ENCODE data around the gene LRRC46. TPM values are rescaled to one million over a fixed set of nuclear protein-coding genes. Genes with fewer than 3 reads are reported as not detected.

Gene LRRC46, protein sequence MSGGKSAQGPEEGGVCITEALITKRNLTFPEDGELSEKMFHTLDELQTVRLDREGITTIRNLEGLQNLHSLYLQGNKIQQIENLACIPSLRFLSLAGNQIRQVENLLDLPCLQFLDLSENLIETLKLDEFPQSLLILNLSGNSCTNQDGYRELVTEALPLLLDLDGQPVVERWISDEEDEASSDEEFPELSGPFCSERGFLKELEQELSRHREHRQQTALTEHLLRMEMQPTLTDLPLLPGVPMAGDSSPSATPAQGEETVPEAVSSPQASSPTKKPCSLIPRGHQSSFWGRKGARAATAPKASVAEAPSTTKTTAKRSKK
- total RNA-seq: 0.30 TPM
- long read RNA-seq, partial matches to known transcripts: 0 of 1 reads
- long read RNA-seq, other reads (novel, unspliced or antisense): 0 of 1 reads

DNA sequence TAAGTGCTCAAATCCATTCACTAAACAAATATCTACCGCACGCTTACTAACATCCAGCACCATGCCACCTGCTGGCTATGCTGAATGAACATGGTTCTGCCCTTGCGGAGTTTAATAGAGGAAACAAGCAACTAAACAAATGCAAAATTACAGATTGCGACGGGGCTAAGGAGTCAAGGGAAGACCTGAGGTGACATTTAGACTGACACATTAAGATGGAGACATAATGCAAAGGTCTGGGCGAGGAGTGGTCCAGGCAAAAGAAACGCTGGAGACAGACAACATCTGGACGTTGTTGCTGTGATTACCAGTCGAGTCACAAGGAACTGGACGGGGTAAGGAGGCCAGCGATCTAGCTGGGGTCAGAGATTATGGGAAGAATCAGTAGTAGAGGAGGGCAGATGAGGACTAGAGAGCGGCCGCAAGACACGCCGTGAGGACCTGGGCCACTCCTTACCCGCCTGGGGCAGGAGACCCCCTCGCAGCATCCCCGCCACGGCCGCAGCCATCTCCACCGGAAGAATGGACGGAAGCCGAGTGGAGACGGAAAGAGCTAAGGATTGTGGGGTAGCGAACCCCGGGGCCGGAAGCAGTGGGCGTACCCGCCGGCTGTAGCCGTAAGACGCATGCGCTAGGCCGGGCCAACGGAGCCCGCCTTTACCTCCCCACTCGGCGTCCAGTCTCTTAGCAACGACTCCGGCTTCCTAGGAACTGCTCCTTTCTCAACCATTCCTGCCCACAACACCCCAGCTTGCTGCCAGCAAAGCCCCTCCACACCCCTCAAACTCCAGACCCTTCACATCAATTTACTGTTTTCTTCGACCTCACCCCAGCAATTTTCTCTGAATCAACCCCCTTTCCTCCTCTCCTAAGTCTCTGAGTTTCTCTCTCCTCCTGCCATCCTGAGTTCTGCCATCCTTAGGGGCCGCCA is at the start of gene LRRC46, which contains the start of gene MRPL10:
TSS of gene LRRC46 (plus strand) at position 668 of the 931 bp plus-strand sequence. CDS start 320 bp downstream, outside the sequence.
TSS of gene MRPL10 (minus strand) at position 539 of the 931 bp plus-strand sequence. CDS start at position 509, 30 bp downstream.
- intact Hi-C loops (cut with DNase I): no loop called here
- ATAC-seq (peak; percentile 96), DNase-seq (ENCODE audit: missing footprints) (peak; percentile 96)

DNA sequence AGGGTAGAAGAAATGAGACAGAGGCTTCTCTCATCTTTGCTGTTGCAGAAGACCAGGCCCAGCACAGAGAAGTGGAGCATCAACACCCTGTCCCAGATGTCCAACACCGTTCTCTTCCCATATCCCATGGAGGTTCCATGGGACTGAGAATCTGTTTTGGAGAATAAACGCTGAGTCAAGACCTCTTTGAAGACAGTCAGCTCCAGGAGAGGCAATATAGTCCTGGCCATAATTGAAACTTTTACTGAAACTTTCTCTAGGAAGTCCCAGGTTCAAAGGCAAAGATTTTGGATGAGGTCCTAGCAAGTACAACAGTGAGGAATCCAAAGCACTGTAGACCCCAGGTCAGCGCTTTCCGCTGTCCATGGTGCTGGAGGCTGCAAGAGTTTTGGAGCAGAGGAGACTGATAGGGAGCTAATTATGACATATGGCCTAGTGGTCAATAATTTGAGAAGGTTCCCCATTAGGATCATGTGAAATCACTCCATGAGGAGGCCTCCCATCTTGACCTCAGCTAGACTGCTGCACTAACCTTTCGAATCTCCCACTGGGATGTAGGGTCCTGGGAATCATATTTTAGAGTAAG is 45.8 kb upstream of the LRRC46 start:
- ATAC-seq (no peak), DNase-seq (ENCODE audit: missing footprints) (no peak)
- intact Hi-C loops (cut with DNase I): loop anchor here (5.0 kb wide), 1 partner anchor 118 kb away; no protein-coding TSS in a partner anchor

DNA sequence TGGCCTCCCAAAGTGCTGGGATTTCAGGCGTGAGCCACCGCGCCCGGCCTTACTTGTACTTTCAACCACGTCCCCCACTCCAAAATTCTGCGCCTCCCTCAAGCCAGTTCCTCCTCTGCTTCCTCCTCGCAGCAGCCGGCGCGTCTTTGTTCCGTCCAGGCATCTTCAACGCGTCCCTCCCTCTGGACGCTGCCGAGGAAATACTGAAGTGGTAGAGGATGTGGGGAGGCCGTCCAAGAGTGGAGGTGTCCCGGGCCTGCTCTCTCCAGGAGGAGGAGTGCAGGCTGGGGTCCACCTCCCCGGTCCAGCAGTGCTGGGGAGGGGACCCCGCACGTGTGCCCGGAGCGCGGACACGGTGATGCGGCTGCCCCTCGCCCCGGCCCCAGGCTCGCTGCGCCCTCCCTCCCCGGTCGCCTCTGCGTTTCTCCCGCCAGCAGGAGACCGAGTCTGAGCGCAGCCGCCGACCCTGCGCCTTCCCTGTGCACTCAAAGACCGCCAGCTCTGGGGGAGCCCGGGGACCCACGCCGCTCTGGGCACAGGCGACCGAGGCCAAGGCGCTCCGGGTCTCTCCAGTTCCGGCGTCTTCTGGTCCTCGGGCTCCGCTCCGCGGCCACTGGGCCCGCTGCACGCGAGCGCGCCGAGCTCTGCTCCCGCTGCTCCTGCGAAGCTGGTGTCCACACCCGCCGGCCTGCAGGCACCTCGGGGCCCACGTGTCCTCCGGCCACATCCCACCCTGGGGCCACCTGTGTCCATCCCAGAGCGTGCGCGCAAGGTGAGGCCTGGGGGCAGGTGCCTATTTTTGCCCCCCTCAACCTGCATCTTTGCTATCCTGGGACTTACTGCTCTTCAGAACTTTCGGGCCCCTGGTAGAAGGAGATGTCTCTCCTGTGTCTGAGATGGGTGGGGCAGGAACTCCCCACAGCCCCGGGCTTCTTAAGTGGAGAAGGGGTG is 41.6 kb upstream of the LRRC46 start:
- DNase-seq (ENCODE audit: missing footprints) (peak; percentile 74), ATAC-seq (peak; percentile 52)
- intact Hi-C loops (cut with DNase I): loop anchor here (5.0 kb wide), 1 partner anchor 123 kb away; no protein-coding TSS in a partner anchor

DNA sequence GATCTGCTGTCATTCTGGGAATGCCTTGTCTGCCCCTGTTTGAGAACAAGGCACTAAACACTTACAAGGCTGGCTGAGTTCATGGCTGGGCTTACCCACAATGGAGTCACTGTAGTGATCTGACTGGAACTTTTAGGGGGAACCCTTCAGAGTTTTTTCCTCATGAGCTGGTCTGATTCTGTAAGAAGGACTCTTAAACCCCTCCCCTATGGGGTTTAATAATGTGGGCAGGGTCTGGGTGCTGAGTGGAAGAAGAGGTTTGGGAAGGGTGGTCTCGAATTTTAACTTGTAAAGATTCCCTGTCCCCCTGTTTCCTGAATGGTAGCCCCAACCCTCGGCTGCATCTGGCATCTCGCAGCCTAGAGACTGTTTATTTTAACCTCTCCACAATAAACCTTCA is 40.4 kb upstream of the LRRC46 start:
- intact Hi-C loops (cut with DNase I): no loop called here
- peak; percentile 13 for DNase-seq (ENCODE audit: missing footprints)
- no peak for ATAC-seq

DNA sequence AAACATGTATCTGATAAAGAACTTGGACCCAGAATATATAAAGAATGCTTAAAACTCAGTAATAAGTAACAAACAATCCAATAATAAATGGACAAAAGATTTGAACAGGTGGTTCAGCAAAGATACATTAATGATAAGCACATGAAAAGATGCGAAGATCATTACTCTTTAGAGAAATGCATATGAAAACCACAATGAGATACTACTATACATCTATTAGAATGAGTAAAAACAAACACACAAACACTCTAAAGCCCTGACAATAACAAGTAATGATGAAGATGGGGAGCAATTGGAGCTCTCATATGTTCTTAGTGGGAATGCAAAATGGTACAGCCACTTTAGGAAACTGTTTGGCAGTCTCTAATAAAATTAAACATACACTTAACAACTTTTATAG is 39.0 kb upstream of the LRRC46 start:
- intact Hi-C loops (cut with DNase I): no loop called here
- DNase-seq (ENCODE audit: missing footprints) (no peak), ATAC-seq (no peak)

DNA sequence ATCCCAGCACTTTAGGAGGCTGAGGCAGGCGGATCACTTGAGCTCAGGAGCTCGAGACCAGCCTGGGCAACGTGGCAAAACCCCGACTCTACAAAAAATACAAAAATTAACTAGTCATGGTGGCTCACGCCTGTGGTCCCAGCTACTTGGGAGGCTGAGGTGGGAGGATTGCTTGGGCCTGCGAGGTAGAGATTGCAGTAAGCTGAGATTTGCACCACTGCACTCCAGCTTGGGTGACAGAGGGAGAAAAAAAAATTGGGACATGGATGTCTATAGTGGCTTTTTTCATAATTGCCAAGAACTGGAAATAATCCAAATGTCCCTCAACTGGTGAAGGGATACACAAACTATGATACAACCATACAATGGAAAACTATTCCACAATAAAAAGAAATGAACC is 38.5 kb upstream of the LRRC46 start:
- intact Hi-C loops (cut with DNase I): no loop called here
- DNase-seq (ENCODE audit: missing footprints) (no peak), ATAC-seq (no peak)

DNA sequence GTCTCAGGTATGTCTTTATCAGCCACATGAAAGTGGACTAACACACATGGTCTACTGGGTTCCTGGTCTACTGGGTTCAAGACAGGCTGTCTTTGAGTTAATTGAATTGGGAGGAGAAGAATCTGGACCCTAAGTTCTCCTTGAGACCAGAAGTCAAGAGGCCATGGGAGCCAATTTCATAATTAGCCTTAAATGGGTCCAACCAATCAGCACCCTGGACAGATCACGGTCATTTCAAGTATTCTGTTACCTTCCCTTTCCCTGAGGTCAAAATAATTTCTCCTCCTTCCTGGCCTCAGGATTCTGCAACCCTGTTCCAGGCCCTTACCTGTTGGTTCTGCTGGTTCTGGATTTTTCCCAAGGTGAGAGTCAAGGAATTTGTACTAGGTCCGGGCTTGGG is 33.7 kb upstream of the LRRC46 start:
- intact Hi-C loops (cut with DNase I): no loop called here
- DNase-seq (ENCODE audit: missing footprints): no peak
- ATAC-seq: no peak

DNA sequence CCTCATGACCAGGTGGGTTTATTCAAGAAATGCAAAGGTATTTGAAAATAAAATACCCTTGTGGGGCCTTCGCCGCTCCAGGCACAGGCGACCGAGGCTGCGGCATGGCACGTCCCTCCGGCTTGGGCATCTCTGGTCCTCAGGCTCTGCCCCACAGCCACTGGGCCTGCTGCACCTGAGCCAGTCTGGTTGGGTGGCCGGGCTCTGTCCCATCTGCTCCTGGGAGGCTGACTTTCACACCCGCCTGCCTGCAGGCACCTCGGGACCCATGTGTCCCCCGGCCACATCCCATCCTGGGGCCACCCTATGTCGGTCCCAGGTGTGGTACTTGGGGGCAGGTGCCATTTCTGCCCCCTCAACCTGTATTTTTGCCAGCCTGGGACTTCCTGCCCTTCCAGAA is 30.8 kb upstream of the LRRC46 start:
- DNase-seq (ENCODE audit: missing footprints): peak; percentile 27
- intact Hi-C loops (cut with DNase I): no loop called here
- no peak for ATAC-seq

DNA sequence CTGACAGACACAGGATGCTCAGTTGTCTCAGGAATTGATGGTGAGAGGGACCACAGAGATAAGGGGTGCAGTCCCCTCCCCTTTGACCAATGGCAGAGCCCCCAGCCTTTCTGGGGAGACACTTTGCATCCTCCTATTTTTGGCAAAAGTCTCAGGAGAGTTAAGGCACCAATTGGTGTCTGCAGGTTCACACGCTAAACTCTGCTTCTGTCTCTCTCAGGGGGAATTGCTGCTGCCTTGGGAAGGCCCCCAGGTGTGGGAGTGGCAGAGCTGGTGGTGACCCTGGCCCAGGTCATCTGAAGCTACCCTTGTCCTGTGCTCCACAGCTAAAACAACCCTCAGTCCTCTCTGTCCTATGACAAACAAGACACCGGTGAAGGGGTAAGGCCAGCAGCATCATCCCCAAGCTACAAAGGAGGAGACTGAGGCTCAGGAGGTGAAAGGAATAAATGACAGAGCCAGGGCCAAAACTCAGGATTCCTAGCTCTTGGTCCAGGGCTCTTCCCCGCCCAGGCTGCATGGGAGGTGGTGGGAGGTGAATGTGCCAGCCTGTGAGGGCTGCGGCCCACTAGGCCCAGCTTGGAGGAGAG is 30.2 kb upstream of the LRRC46 start:
- ATAC-seq: no peak
- intact Hi-C loops (cut with DNase I): no loop called here
- peak; percentile 11 for DNase-seq (ENCODE audit: missing footprints)

DNA sequence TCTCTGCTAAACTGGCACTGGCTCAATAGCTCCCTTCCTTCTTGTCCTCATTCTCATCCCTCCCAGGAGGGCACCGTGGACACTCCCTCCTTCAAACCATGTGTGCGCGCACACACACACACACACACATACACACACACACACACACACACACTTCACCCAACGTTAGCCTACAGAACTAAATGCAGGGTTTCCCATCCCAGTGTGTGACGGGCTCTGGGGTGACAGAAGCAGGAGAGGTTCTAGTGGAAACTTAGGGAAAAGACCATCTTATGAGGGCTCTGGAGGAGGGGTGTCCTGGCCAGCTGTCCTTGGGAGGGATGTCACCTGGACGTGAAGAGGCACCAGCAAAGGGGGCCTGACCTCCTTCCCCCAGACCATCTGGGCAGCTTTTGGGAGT is 29.6 kb upstream of the LRRC46 start:
- no peak for ATAC-seq
- intact Hi-C loops (cut with DNase I): no loop called here
- DNase-seq (ENCODE audit: missing footprints): no peak

DNA sequence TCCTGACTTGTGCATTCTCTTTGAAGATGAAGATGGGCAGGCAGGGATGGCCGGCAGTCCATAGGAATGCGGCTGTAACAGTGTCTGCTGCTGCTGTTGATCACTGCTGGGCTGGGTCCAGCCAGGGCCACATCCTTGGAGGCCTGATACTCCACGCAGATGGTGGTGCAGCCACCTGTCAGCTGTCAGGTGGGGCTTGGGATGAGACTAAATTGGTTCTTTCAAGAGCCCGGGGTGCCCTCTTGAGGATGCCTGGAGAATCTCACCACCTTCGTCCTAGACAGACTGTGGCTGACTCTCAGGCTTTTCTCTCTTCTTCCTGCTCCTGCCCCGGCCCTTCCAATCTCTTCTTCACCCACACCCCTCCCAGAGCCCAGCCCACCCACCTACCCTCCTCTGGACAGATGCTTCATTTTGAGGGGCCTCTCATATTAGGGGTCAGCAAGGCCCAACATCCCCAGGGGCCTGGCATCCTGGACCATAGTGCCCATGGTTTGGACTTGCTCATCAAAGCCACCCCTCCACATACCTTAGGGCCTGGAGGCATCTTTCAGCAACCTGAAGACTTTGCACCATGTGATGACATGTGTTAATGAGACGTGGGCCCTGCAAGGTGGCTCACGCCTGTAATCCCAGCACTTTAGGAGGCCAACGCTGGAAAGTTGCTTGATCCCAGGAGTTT is 29.0 kb upstream of the LRRC46 start:
- DNase-seq (ENCODE audit: missing footprints) (peak; percentile 41), ATAC-seq (peak; percentile 63)
- intact Hi-C loops (cut with DNase I): no loop called here

DNA sequence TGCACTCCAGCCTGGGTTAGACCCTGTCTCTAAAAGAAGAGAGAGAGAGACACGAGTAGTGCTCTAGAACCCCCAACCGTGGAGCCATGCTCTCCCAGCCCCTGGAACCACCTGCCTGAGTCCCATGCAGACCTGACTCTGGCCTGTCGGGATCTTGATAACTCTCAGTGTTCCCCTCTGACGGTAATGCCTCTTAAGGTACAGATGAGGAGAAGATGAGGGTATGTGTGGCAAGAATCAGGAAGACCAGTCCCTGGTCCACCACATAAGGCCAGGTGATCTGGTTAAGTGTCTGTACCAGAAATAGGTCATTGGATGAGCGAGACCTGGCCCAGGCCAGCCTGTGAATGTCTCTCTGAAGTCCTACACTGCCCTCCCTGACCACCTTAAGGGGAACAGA is 28.3 kb upstream of the LRRC46 start:
- intact Hi-C loops (cut with DNase I): no loop called here

DNA sequence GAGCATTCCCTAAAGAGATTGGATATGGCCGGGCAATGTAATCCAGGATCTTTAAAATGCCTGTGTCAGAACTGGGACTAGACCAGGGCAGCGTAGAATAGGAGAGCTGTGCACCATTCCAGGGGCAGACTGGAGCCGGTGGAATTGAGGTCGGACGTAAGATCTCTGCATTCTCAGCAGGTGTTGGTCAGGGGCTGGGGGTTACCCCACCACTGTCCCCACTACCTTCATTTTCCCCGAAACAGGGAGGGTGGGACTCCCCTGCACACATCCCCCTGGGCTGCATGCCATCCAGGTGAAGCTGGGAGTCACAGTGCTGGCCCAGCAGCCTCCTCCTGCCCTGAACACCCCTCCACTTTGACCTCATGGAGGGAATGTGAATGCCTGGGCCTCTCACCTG is 27.7 kb upstream of the LRRC46 start:
- ATAC-seq: no peak
- intact Hi-C loops (cut with DNase I): no loop called here
- DNase-seq (ENCODE audit: missing footprints): no peak

More for the DNA sequence above, 28.3 kb upstream of the LRRC46 start:
- no peak for ATAC-seq
- DNase-seq (ENCODE audit: missing footprints): peak; percentile 17

DNA sequence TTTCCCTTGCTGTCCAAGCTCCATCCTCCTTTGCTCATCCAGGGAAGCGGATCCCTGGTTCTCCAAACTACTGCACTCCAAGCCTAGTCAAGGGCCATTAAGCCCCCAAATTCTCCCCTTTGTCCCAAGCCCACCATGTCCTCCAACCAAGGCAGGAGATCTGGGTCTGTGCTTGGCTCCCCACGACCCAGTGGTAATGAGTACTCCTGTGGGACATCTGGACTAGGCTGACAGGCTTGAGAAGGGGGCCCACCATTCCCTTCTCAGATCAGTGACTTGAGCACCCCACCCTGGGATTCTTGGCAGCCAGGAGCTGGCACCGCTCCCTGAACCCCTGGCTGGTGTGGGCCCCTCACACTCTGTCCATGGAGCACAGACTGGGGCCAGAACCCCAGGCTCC is 27.0 kb upstream of the LRRC46 start:
- ATAC-seq: no peak
- intact Hi-C loops (cut with DNase I): no loop called here
- peak; percentile 15 for DNase-seq (ENCODE audit: missing footprints)

DNA sequence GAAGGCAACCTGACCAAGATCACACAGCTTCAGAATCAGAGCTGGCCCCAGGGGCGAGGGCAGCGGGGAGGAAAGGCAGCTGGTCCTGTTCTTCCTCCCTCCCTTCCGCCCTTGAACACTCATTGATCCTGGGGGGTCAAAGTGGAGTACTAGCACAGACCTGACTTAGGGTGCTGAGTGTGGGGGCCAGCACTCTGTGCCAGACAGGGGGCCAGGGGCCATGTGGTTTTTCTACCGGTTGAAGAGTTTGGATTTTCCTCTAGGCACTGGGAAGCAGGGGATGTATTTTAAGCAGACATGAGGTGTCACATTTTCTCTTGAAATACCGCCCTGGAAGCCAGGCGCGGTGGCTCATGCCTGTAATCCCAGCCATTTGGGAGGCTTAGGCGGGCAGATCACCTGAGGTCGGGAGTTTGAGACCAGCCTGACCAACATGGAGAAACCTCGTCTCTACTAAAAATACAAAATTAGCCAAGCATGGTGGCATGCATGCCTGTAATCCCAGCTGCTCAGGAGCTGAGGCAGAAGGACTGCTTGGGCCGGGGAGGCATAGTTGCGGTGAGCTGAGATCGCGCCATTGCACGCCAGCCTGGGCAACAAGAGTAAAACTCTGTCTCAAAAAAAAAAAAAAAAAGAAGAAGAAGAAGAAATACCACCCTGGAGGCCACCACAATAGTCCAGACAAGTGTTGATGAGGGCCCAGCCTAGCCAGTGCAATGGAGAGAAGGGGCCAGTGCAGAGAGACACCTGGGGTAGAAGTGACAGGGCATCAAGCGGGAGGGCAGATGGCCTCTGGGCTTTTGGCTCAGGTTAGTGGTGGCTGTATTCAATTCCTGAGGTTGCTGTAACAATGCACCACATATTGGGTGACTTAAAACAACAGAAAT is 25.2 kb upstream of the LRRC46 start:
- no peak for DNase-seq (ENCODE audit: missing footprints)
- intact Hi-C loops (cut with DNase I): no loop called here
- ATAC-seq: no peak

DNA sequence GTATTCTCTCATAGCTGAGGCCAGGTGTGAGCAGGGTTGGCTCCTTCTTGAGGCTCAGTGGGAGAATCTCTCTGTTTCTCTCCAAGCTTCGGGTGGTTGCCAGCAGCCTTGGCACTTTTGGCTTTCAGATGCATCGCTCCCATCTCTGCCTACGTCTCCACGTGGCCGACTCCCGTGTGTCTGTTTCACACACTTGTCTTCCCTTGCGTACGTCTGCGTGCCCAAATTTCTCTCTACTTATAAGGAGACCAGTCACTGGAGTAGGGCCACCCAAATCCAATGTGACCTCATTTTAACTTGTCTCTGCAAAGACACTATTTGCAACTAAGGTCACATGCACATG is 24.6 kb upstream of the LRRC46 start:
- ATAC-seq (no peak), DNase-seq (ENCODE audit: missing footprints) (no peak)
- intact Hi-C loops (cut with DNase I): no loop called here
